ENCODE measurements around the gene NLRP5.

GRCh38 chr19:56089344-56089743, 102.8 kb downstream of the NLRP5 start:
- TF ChIP-seq CTCF (IDR thresholded peaks at IDR 0.05; ENCODE audit: insufficient read depth, low read depth, low read length) (no peak), EZH2 (IDR thresholded peaks at IDR 0.05; ENCODE audit: insufficient read depth, low read length) (no peak)
